ENCODE results near the gene RPL38.
A peak's percentile ranks its signal among the peaks of the same experiment; 100 is the strongest.

RPL38 gene

DNA sequence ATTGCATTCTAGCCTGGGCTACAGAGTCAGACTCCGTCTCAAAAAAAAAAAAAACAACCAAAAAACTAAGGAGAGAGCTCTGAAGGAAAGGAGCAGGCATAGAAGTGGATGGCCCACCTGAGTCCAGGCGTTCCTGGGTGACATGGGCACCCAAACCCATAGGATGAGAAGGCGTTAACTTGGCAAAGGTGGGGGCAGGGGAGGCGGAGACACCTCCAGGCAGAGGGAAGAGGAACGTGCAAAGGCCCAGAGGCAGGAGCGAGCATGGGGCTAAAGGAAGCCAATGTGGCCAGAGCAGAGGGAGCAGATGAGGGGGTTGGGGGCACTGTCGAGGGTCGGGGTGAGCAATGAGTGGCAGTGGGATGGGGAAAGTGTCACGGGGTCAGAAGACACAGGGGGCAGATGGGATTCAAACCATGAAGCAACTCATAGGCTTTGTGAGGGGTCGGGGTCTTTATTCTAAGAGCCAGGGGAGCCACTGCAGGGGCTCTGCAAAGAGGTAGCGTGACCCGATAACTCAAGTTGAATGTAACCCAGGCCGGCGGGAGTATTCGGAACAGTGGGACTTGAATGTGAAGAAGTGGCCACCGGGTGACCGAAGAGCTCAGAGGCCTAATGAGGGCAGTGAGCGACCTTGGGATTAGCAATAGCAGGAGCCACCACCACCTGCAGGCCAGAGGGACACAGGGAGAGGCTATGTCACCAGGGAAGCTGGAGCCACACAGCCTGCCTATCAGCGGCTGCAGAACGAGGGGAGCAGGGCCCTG is 21.7 kb downstream of the RPL38 start:
- DNase-seq = no peak

DNA sequence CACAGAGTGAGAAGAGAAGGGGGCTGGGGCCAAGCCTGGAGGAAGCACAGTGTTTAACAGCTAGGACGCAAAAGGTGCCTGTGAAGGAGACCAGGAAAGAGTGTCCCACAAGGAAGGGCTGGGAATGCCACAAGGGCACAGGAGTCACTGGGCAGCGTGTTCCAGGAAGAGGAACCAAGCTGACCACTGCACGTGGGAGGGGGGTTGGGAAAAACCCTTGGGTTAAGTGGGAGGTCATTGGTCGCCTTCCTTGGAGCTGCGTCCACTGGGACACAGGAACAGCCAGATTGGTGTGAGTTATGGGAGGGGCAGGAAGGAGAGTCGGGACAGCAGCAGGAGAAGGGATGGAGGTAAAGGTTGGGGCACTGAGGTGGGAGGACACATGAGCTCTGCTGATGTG is 22.8 kb downstream of the RPL38 start:
- DNase-seq = no peak

DNA sequence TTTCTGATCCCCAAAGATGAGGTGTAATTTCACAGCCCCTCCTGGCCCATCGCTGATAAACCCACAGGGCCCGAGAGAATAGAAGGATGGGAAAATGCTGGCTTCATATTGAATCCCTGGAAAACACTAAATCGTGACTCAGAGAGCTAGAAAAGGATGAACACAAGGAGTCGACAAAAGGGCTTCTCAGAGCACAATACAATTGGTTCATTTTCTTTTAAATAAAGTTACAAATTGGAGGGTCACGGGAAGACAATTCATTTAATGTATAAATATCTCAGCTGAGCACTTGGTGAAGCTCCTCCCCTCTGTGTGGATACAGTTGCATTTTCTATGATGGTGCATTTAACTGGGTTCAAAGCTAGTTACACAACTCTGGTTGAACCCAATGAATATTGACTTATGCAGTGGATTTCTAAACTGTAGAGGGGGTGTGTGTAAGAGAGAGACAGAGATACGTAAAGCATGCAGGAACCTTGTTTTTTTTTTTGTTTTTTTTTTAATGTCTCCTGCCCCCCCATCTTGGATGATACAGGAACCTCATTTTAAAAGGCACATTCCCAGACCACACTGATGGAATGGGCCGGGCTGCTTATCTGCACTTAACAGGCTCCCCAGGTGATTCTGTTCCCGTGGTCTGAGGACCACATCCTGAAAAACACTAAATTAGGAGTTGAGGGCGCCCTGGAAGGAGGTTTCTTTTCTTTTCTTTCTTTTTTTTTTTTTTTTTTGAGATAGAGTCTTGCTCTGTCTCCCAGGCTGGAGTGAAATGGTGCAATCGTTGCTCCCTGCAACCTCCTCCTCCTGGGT is 24.0 kb downstream of the RPL38 start:
- DNase-seq = no peak

DNA sequence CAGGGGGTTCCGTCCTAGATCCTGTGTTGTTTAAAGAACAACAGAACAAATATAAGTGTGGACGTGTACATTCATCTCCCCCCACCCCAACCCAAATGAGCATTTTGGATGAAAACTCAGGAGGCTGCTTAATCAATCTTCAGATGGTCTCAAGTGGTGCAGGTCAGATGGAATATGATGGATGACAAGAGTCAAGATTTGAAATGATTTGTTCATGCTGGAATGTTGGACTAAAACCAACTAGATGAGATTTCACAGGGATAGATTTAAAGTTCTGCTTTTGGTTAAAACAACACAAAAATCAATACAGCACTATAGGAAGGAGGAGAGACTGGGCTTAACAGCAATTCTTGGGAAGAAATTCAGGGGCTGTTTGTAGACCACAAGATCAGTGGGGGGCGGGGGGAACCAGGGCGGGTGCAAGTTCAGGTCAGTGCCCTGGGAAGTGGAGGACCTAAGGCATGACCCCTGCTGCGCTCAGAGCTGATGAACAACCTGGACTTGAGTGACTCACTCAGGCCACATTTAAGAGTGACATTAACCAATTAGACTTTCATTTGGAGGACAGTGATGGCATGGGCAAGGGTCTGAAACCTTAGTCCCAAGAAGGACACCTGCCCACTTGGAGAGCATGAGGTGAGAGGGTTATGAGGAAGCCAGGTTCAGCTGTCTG is 25.0 kb downstream of the RPL38 start:
- DNase-seq = no peak

DNA sequence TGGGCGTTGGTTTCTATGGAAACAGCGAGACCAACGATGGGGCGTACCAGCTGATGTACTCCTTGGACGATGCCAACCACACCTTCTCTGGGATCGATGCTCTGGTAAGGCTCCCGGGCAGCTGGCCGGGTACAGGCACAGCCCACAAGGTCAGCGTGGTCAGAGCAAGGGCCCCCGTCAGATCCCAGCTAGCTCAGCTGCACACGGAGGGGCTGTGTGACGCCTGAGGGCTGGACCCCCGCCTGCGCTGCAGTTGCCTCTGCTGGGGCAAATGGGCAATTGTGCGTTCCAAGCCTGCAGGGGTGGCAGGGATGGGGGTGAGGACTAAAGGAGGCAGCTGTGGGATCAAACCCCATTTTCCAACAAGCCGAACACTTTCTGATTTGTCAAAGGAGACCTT is 27.4 kb downstream of the RPL38 start:
- DNase-seq = no peak

DNA sequence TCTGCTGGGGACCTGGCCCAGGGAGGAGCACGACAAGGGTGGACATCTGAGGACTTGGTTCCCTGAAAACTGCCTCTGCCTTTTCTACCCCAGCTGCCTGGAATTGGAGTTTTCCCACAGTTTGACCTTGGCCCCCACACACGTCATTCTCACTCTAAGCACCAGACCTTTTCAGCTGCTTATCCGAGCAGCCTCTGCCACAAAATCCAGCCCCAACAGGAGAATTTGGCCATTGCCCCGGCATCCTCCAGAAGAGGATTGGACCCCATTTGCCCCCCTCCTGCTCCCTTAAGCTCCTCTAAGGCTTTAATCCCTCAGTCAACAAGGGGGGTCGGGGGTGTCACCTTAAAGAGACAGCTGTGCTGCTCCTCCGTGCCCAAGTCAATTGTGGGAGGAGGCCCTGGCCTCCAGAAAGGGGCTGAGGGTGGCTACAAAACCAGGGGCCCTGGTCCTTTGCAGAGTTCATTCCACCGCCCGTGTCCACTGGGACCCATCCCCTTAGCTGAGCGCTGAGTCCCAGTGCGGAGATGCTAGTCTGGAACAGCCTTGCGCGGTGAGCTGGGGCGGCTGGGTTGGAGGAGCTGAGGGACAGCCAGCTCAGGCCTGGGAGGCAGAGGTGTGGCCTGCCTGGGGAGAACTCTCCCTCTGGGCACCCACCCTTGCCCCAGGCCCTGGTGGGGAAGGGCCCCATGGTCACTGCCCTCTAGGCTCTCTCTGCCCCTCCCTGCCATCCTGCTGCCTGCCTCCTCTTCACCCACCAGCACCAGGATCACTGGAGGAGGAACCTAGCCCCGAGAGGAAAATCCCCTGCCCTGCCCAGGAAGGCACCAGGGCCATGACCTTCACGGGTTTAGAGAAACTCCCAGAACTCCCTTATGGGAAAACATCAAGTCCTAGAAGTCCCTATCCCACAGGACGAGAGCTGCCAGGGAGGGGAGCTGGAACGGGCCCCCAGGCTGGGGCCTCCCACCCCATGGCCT is 28.7 kb downstream of the RPL38 start:
- no peak for DNase-seq

DNA sequence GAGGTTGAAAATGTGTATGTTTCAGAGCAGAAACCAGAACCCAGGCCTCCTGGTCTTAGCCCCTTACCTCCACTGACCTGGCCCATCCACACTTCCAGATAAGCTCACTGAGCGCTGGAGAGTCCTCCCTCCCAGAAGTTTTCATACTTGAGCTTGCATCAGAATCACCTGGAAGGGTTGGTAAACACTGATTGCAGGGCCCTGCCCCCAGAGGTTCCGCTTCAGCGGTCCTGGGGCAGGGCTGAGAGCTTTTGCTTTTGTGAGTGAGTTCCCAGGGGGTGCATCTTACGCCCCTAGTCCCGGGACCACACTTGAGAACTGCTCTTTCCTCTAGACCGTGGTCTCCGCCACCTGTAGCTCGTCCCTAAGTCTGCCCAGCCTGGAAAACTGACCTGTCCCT is 30.5 kb downstream of the RPL38 start:
- no peak for DNase-seq

DNA sequence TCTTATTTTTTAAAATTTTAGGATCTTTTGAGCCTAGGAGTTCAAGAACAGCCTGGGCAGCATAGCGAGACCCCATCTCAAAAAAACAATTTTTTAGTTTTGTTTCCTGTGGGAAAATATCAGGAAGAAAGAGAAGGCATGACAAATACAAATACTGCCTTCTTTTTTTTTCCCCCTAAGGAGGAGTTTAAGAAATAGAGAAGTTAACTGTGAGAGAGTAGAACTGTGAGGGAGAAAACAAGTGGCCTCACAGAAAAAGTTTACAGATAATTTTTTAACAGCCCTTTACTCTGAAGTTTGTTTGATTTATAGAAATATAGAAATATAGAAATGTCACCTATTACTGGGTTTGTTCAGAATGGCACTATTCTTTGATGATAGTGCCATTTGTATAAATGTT is 31.0 kb downstream of the RPL38 start:
- no peak for DNase-seq

DNA sequence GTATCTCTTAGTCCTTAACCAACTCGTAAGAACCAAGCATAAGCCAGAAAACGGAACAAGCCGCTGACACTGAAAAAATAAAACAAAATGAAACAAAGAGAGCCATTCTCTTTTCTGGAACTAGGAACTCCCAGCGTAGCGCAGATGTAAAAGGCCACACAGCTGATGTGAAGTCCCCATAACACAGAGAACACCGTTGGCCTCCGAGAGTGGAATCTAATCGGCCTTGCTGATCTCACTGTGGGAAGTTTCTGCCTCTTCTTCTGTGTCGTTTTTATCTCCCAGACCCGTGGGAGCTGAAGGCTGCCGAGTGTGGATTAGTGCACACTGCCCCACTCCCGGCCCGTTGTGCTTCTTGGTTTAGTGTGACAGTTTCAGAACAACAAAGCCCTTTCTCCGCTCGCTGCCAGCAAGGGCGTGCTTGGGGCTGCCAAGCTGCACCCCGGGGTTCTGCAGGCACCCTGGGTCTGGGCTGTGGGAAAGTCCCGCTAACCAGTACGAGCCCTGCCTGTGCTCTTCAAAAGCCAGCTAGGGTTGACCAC is 31.6 kb downstream of the RPL38 start:
- no peak for DNase-seq

DNA sequence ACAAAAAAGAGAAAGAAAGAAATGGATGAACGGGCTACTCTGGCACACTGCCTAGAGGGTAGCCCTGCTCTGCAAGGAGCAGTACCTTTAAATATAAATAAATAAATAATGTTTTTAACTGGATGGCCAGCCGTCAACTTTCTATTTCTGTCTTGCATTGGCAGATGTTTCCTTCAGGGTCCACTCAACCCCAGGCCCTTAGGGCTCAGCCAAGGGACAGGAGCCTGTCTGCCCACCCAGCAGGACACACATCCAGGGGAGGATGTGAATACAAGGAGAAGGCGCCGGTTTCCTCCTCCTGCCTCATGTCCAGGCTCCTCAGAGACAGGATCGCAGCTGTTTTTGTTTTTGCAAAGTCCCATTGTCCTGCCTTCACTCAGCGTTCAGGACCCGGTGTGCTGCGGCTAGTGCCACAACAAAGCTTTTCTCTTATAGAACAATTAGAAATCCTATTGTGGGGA is 32.5 kb downstream of the RPL38 start:
- DNase-seq = no peak

DNA sequence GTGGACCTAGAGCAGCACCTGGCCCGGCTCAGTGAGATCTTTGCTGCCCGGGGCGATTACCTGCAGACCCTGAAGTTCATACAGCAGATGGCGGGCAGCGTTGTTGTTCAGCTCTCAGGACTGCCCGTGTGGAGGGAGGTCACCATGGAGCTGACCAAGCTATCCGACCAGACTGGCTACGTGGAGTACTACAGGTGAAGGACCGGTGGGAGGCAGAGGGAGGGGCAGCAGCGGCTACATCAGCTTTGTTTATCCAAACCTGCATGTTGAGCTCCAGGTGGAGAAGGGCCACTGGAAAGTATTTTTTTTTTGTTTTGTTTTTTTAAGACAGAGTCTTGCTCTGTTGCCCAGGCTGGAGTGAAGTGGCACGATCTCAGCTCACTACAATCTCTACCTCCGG is 33.8 kb downstream of the RPL38 start:
- no peak for DNase-seq

DNA sequence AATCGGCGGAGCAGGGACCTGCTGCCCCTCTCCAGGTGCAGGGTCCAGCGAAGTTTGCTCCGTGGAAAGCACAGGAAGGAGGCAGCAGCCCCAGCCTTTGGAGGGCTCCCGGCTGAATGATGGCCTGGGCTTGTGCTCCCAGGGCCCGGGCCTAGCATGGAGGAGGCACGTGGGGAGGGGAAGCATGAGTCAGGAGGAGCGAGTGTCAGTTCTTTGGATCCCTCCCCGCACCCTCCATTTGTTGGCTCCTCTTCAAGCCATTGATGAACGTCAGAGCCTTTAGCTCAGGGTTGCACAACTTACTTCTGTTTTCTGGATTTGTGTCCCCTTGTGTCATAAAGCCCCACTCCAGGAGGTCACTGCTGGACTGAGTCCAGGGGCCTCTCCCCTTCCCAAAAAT is 35.7 kb downstream of the RPL38 start:
- DNase-seq = no peak

DNA sequence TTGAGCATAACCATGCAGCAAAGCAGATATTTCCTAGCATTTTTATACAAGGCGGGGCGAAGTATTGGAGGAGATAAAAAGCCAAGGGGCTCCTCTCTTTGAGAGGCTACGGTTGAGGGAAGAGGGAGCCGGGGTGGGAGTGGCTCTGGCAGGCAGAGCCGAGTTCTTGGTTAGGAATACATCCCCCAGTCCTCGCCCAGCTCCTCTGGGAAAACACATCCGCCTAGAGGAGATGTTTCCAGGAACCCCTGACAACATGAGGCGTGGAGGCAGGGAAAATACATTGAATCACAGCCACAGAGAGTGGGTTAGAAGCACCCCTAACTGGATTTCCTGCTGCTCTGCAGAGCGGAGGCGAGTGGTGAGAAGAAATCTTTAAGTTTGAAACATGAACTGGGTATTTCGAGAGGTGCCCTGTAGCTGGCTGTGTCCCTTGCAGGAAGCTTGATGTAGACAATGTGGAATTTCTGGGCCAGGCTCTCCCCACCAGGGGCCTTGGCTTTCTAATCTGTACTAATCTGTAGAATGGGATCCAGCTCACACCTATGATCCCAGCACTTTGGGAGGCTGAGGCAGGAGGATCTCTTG is 37.2 kb downstream of the RPL38 start:
- peak; percentile 37 for DNase-seq

DNA sequence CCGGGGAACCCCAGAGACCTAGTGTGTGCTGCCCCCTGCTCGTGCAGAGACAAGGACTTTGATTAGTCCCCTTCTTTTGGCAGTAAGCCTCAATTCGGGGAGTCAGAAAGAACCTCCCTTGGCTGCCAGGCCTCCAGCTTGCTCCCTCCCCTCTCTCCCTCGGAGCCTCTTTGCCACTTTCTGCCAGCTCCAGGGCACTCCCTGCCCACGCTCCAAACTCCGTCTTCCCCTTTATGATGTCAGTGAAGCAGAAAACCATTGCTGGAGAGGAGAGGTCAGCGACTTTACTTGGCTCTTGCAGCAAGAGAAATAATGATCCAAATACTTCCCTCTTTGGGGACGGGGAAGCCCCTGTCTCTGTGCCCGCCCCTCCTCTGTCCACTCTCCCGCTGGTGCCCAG is 38.0 kb downstream of the RPL38 start:
- DNase-seq = no peak

DNA sequence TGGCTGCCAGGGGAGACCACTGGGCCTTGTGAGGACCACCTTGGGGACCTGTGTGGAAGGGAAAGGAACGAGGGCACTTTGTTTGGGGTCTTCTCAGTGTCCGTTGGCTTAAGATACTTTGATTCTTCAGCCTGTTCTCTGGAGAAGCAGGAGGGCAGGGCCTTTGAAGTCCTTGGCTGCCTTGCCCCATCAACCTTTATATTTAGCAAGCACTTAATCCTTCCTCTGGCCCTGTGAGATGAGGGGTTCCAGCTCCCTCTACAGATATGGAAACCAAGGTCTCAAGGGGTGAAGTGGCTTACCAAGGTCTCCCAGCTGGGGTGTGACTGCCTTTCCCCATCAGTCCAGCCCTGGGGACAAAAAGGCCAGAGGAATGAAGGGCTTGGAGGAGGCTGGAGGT is 38.4 kb downstream of the RPL38 start:
- no peak for DNase-seq

DNA sequence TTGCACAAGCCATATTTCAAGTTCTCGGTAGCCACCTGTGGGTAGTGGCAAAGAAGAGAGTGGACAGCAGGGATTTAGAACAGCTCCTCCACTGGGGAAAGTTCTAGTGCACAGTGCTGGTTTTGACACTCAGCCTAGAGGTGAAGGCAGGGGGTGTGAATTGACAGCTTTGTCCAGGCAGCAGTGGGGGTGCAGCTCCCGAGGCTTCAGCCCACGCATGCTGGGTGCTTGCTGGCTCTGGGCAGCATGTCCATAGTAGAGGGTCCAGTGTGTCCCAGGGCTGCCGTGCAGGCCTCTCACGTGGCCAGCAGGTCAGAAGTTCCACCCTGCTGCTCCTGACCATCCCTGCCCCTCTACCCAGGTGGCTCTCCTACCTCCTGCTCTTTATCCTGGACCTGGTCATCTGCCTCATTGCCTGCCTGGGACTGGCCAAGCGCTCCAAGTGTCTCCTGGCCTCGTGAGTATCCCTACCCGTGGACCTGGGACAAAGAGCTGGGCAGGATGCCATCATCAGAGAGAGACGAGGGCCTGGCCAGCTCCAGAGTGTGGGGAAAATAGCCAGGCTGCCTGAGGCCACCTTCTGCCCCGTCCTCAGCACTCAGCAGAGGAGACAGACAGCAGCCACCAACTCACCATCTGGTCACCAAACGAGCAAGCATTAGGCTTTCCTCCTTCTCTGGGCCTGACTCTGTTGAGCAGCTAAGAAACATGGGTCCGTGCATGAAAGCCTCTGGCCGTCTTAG is 39.7 kb downstream of the RPL38 start:
- no peak for DNase-seq

DNA sequence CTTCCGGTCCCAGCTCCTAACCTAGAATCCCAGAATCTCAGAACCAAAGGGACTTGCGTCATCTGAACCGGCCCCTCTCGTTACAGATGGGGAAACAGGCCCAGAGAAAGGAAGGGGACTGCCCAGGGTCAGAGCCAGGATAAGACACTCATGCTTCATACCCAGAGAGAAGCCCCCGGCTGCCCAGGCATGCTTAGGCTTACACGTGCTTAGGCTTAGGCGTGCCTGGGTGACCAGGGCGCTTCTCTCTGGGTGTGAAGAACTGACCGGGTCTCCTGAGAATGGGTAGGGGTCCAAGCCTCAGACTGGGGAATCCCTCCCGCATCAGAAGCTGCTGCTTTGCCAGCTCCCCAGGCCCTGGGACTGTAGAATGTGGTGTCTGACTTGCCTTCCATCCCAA is 40.6 kb downstream of the RPL38 start:
- DNase-seq = no peak

DNA sequence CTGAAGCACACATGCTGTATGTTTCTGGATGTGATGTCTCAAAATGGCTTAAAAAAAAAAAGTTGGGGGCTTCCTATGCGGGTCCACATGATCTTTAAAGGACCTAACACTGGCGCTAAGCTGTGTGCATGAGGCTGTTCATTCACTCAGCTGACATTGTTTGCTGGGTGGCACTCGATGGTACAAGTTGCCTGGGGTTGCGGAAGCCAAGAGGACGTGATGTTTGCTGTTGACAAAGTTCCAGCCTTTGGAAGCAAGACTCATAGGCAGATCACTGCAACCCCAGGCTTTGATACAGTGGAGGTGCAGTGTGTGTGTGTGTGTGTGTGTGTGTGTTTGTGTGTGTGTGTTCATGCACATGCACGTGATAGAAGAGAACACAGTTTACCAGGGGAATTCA is 41.1 kb downstream of the RPL38 start:
- DNase-seq = no peak

DNA sequence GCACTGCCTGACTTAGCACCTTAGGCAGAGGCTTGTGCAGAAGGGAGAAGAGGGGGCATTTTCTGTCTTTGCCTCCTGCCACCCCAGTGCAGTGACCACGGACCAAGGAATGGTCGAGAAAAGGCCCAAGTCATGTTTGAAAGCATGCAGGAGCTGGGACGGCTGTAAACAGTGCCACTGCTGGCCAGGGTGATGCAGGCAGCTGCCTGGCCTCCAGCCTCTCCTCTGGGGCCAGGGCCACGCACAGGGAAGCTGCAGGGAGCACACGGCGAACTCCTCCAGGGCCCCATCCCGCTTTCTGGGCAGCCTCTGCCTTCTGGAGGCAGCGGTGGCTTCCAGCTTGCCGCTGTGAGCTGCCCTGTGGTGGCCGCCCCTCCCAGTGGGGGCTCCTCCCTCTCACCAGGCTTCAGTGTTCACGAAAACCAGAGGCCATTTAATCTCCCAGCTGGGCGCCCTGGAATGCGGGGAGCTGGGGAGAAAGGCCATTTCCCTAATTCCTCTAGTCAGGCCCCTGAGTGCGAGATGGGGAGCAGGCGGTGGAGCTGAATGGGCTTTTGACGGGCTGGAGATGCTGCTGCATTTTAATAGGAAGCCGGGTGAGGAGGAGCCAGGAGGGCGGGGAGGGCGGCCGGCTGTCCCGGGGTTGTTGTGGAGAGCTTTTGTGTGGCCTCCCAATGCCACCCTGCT is 41.8 kb downstream of the RPL38 start:
- peak; percentile 49 for DNase-seq

DNA sequence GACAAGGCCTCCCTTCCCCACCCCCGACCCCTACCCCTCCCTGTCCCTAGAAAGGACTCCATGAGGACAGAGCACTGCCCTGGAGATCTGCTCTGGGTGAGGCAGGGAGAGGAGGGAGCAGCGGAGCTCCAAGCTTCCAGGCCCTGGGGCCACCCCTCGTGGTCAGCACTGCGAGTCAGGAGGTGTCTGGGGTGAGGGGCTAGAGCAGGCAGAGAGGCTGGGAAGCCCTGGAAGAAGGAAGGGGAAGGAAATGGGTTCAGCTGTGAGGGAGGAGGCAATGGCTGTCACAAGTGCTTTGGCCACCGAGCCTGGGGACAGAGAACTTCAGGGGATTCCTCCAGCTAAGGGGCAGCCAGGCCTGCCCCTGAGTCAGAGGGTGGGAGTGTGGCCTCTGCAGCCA is 42.4 kb downstream of the RPL38 start:
- peak; percentile 18 for DNase-seq
